Inflammatory macrophage treated with lipopolysaccharide for 1 hour (primary cell): ENCODE measurements around the gene NBPF20.
"Not testable (repeated sequence)": the region's sequence is repeated elsewhere in the genome, so short reads cannot be mapped to it uniquely, and the experiment has no call there.

Source experiments
- DNase-seq, 2 donors: peaks; one replicate each; pipeline ENCODE4 v3.0.0-alpha.2; 2020 to 2022

Gene NBPF20

GRCh38 chr1:145429329-145429728, 3.9 kb upstream of the NBPF20 start:
- DNase-seq: not testable (repeated sequence)

DNA sequence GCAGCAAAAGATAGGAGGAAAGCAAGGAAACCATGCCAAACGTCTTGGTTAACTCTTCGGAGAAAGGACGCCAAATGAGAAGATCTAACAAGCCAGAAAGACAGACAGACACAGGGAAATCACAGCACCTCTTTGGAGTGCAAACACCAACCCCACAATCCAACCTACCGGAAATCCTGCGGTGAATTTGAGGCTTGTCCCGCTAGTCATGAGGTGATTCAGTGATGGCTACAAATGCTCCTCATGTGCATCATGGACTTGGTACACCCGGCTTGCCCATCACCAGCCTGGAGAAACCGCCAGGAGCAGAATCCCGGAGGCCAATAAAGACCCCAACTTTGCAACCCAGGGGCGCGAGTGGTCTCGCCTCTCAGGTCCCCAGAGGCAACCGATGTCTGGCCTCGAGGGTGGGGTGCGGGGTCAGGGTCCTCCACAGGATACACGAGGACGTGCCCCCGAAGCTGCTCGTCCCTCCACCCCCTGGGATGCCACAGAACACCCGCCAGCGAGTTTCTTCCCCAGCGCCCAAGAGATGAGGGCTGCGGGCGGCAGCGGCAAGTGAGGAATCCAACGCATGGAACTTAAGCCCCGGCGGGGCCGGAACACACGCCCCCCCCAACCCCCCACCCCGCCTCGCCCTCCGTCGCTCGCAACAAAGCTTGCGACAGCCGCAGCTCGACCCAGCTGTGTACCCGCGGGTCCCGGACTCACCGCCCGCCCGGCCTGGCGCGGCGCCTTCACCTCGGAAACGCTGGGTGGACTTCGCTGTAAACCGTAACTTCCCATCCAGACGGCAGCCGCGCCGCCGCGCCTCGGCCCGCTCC, 579 bp downstream of the NBPF20 start:
- DNase-seq: not testable (repeated sequence)

GRCh38 chr1:145415149-145415548, 10.3 kb downstream of the NBPF20 start:
- not testable (repeated sequence) for DNase-seq

DNA sequence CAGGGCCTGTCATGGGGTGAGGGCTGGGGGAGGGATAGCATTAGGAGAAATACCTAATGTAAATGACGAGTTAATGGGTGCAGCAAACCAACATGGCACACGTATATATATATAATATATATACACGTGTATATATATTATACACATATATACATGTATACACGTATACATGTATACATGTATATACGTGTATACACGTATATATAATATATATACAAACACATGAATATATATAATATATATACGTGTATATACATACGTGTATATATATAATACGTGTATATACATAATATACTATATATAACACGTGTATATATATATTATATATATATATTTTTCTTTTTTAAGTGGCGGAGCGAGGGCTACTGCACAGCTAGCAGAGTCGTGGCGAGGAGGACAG, 18.1 kb downstream of the NBPF20 start:
- DNase-seq: not testable (repeated sequence)

GRCh38 chr1:145404949-145405348, 20.5 kb downstream of the NBPF20 start:
- DNase-seq: not testable (repeated sequence)

GRCh38 chr1:145400701-145401100, 24.7 kb downstream of the NBPF20 start:
- DNase-seq: not testable (repeated sequence)
